ENCODE results near the gene UQCRHL. TPM values are rescaled to one million over a fixed set of nuclear protein-coding genes. Genes with fewer than 3 reads are reported as not detected.
"Not testable (repeated sequence)": the region's sequence is repeated elsewhere in the genome, so short reads cannot be mapped to it uniquely, and the experiment has no call there.

The UQCRHL gene
- total and polyA plus RNA-seq, 2 of the 4 experiments (the other 2 are of a cell fraction): 1.4 to 2.4 TPM

- H3K4me3 ChIP-seq (ENCODE audit: insufficient read depth, low read depth, low read length); H3K27ac ChIP-seq (ENCODE audit: insufficient read depth, low read length); POLR2A ChIA-PET (ENCODE audit: unreplicated experiment); dilution Hi-C loops (cut with HindIII; ENCODE audit: low sequenced_read_pairs, unreplicated experiment); H2AK9ac ChIP-seq (replicated peaks; ENCODE audit: low read depth, low read length, poor library complexity); DNase-seq; H2BK15ac ChIP-seq (ENCODE audit: low read depth, low read length); H2BK20ac ChIP-seq (ENCODE audit: low read depth, low read length); H3K18ac ChIP-seq (ENCODE audit: low read depth, low read length); H3K4me1 ChIP-seq (ENCODE audit: control insufficient read depth, insufficient read depth, low read length); H3K9ac ChIP-seq (ENCODE audit: low read depth, low read length); H2BK120ac ChIP-seq (ENCODE audit: low read depth, low read length); H3K56ac ChIP-seq (ENCODE audit: extremely low read depth, insufficient read depth, low read length); H2AFZ ChIP-seq (replicated peaks; ENCODE audit: low read length, poor library complexity); in situ Hi-C loops (cut with MboI; ENCODE audit: low sequenced_read_pairs); H4K5ac ChIP-seq (ENCODE audit: low read depth, low read length); H4K8ac ChIP-seq (ENCODE audit: low read depth in 2 of 2, low read length in 2 of 2); H3K36me3 ChIP-seq (ENCODE audit: control insufficient read depth, insufficient read depth, low read length); ATAC-seq (ENCODE audit: low read depth); H2AK5ac ChIP-seq (ENCODE audit: low read depth, low read length); H3K9me1 ChIP-seq (ENCODE audit: insufficient read depth, low read length); H3K4me2 ChIP-seq (ENCODE audit: low read depth, low read length); BruUV-seq (replicated peaks); H2BK5ac ChIP-seq (ENCODE audit: low read depth, low read length, poor library complexity, severe bottlenecking); H3K14ac ChIP-seq (replicated peaks; ENCODE audit: low read depth, low read length); CTCF ChIA-PET; H3K23ac ChIP-seq (ENCODE audit: low read depth, low read length); H3K27me3 ChIP-seq (ENCODE audit: control insufficient read depth, insufficient read depth, low read length); H3K9me3 ChIP-seq (ENCODE audit: control insufficient read depth, insufficient read depth, low read length); H3K4ac ChIP-seq (ENCODE audit: low read depth, low read length); H4K91ac ChIP-seq (ENCODE audit: insufficient read depth, low read depth, low read length): not testable (repeated sequence)
- intact Hi-C loops (cut with micrococcal nuclease): loop anchor here (5.0 kb wide), 2 partner anchors 41 to 49 kb away; no protein-coding TSS in a partner anchor
- 100% methylated on average over 1 of the region's 11 CpGs; no CpG with 5 or more reads in 1 of the 2 experiments for WGBS, 2 experiments (ENCODE audit: extremely low coverage in 2 of 2, insufficient read length in 1 of 2)
- peaks cover 17% of the 10 kb centered on the region for H4K20me1 ChIP-seq (ENCODE audit: insufficient read depth, low read length)
- peaks cover 5 to 19% of the 10 kb centered on the region in 2 experiments for H3K79me1 ChIP-seq (ENCODE audit: low read depth in 1 of 2, low read length in 2 of 2)
Observed at GRCh38 chr1:15846056-15846455, 38.6 kb upstream of the UQCRHL start.

Measured in IMR-90 (cell line).